ENCODE data around the gene LRRC32. TPM values are rescaled to one million over a fixed set of nuclear protein-coding genes. Genes with fewer than 3 reads are reported as not detected.
A peak's percentile ranks its signal among the peaks of the same experiment; 100 is the strongest.

Gene LRRC32
- total and polyA plus RNA-seq, 2 of the 4 experiments (the other 2 are of a cell fraction), result 5.2 to 13.7 TPM

GRCh38 chr11:76609736-76610370, 60.7 kb downstream of the LRRC32 start:
- H3K56ac ChIP-seq (ENCODE audit: extremely low read depth, insufficient read depth, low read length), result no peak overlapping the region
- intact Hi-C loops (cut with micrococcal nuclease), result no loop called here
- no peak overlapping the region for H2BK120ac ChIP-seq (ENCODE audit: low read depth, low read length)
- H2BK15ac ChIP-seq (ENCODE audit: low read depth, low read length), result no peak overlapping the region
- no peaks in the 10 kb centered on the region for H3K79me1 ChIP-seq (ENCODE audit: low read depth in 1 of 2, low read length in 2 of 2)
- H2BK5ac ChIP-seq (ENCODE audit: low read depth, low read length, poor library complexity, severe bottlenecking), result no peak overlapping the region
- H4K8ac ChIP-seq (ENCODE audit: low read depth in 2 of 2, low read length in 2 of 2), result no peak overlapping the region
- H3K27ac ChIP-seq (ENCODE audit: insufficient read depth, low read length), result no peak overlapping the region
- no peak overlapping the region for H3K23ac ChIP-seq (ENCODE audit: low read depth, low read length)
- no peaks in the 10 kb centered on the region for H3K9me1 ChIP-seq (ENCODE audit: insufficient read depth, low read length)
- no peak overlapping the region for H2BK20ac ChIP-seq (ENCODE audit: low read depth, low read length)
- H2AK9ac ChIP-seq (replicated peaks; ENCODE audit: low read depth, low read length, poor library complexity), result no peak overlapping the region
- H3K4me2 ChIP-seq (ENCODE audit: low read depth, low read length), result no peak overlapping the region
- dilution Hi-C loops (cut with HindIII; ENCODE audit: low sequenced_read_pairs, unreplicated experiment), result no loop called here
- H4K20me1 ChIP-seq (ENCODE audit: insufficient read depth, low read length), result no peaks in the 10 kb centered on the region
- BruUV-seq (replicated peaks), result no TSS peak
- POLR2A ChIA-PET (ENCODE audit: unreplicated experiment), result no interaction called here
- H3K14ac ChIP-seq (replicated peaks; ENCODE audit: low read depth, low read length), result no peak overlapping the region; the same call in 1 of the 2 replicates
- no peak overlapping the region for H3K4ac ChIP-seq (ENCODE audit: low read depth, low read length)
- H3K4me3 ChIP-seq (ENCODE audit: insufficient read depth, low read depth, low read length), result no peak overlapping the region
- in situ Hi-C loops (cut with MboI; ENCODE audit: low sequenced_read_pairs), result no loop called here
- H2AFZ ChIP-seq (replicated peaks; ENCODE audit: low read length, poor library complexity), result peak overlapping the region; percentile 67
- H3K4me1 ChIP-seq (ENCODE audit: control insufficient read depth, insufficient read depth, low read length), result peaks cover 1% of the 10 kb centered on the region; the same call in 1 of the 2 replicates
- DNase-seq, result no peak
- H3K27me3 ChIP-seq (ENCODE audit: control insufficient read depth, insufficient read depth, low read length), result no peaks in the 10 kb centered on the region
- WGBS, 2 experiments (ENCODE audit: extremely low coverage in 2 of 2, insufficient read length in 1 of 2), result no CpG with 5 or more reads among the region's 8 CpGs
- H2AK5ac ChIP-seq (ENCODE audit: low read depth, low read length), result no peak overlapping the region
- no peaks in the 10 kb centered on the region for H3K36me3 ChIP-seq (ENCODE audit: control insufficient read depth, insufficient read depth, low read length)
- H3K9me3 ChIP-seq (ENCODE audit: control insufficient read depth, insufficient read depth, low read length), result no peaks in the 10 kb centered on the region
- no peak overlapping the region for H3K18ac ChIP-seq (ENCODE audit: low read depth, low read length)
- no peak overlapping the region for H4K91ac ChIP-seq (ENCODE audit: insufficient read depth, low read depth, low read length)
- no peak overlapping the region for H3K9ac ChIP-seq (ENCODE audit: low read depth, low read length)
- no peak for ATAC-seq (ENCODE audit: low read depth)
- CTCF ChIA-PET, result no interaction called here
- no peak overlapping the region for H4K5ac ChIP-seq (ENCODE audit: low read depth, low read length)
- no peak for TF ChIP-seq CEBPB (IDR thresholded peaks at IDR 0.05; ENCODE audit: low read depth, low read length)
- no peak for TF ChIP-seq BHLHE40 (IDR thresholded peaks at IDR 0.05; ENCODE audit: low read depth, low read length)
- no peak for TF ChIP-seq CTCF (conservative IDR thresholded peaks at IDR 0.05; ENCODE audit: low read depth, low read length)
- TF ChIP-seq FOS (IDR thresholded peaks at IDR 0.05; ENCODE audit: low read depth, low read length), result no peak
- TF ChIP-seq RAD21 (IDR thresholded peaks at IDR 0.05; ENCODE audit: low read length), result no peak
- TF ChIP-seq MAZ (IDR thresholded peaks at IDR 0.05; ENCODE audit: borderline replicate concordance, low read depth, low read length), result no peak
- TF ChIP-seq SMC3 (IDR thresholded peaks at IDR 0.05; ENCODE audit: low read depth, low read length), result no peak
- no peak for TF ChIP-seq POLR2A (IDR thresholded peaks at IDR 0.05; ENCODE audit: low read depth, low read length)
- no peak for TF ChIP-seq NFE2L2 (IDR thresholded peaks at IDR 0.05; ENCODE audit: low read depth, low read length)
- TF ChIP-seq USF2 (IDR thresholded peaks at IDR 0.05; ENCODE audit: low read depth, low read length), result no peak
- no peak for TF ChIP-seq RCOR1 (IDR thresholded peaks at IDR 0.05; ENCODE audit: insufficient replicate concordance, low read length)
- TF ChIP-seq CHD1 (IDR thresholded peaks at IDR 0.05; ENCODE audit: low read depth, low read length), result no peak
- no peak for TF ChIP-seq ELK1 (IDR thresholded peaks at IDR 0.05; ENCODE audit: borderline replicate concordance, low read depth, low read length)
- no peak for TF ChIP-seq RFX5 (IDR thresholded peaks at IDR 0.05; ENCODE audit: low read depth, low read length)
- TF ChIP-seq MXI1 (IDR thresholded peaks at IDR 0.05; ENCODE audit: borderline replicate concordance, low read depth, low read length), result no peak
- no peak for TF ChIP-seq MAFK (IDR thresholded peaks at IDR 0.05; ENCODE audit: low read depth, low read length)

All from IMR-90 (cell line).